GM23338 (cell line): Measurements from ENCODE around the gene DPYD. TPM values are rescaled to one million over a fixed set of nuclear protein-coding genes. Genes with fewer than 3 reads are reported as not detected.

Experiments used
- ATAC-seq: fragments of 200-7000 bp; cut with Tn5 transposase; 3 replicates; pipeline ENCODE4 v1.9.1; 2020
- DNase-seq: peaks from one replicate; pipeline ENCODE4 v3.0.0-alpha.2; 2015; ENCODE audit warnings: low spot score
- H2AFZ ChIP-seq: fragments of 200-600 bp; sonication (generic); 2 replicates; pipeline ENCODE4 v1.8.0; 2016; ENCODE audit warnings: antibody characterized with exemption, mild to moderate bottlenecking, moderate library complexity
- H3F3A ChIP-seq: fragments of 200-600 bp; sonication (generic); replicated peaks from 2 replicates; pipeline ENCODE4 v1.8.0; 2017; ENCODE audit warnings: antibody characterized with exemption, mixed run types, low read depth
- H3K27ac ChIP-seq: fragments of 200-600 bp; sonication (generic); 2 replicates; pipeline ENCODE4 v1.6.1; 2016; ENCODE audit warnings: low read depth
- H3K27me3 ChIP-seq: fragments of 200-600 bp; sonication (generic); 2 replicates; pipeline ENCODE4 v1.8.0; 2016; ENCODE audit warnings: mild to moderate bottlenecking, mixed run types, moderate library complexity; ENCODE audit not compliant: insufficient read depth
- H3K36me3 ChIP-seq: fragments of 200-600 bp; sonication (generic); 2 replicates; pipeline ENCODE4 v1.8.0; 2016; ENCODE audit warnings: mild to moderate bottlenecking; ENCODE audit not compliant: insufficient read depth
- H3K4me1 ChIP-seq: fragments of 200-600 bp; sonication (generic); 2 replicates; pipeline ENCODE4 v1.8.0; 2016; ENCODE audit warnings: mild to moderate bottlenecking, moderate library complexity; ENCODE audit not compliant: insufficient read depth
- H3K4me2 ChIP-seq: fragments of 200-600 bp; sonication (generic); 2 replicates; pipeline ENCODE4 v1.7.1; 2017; ENCODE audit warnings: mixed run types
- H3K4me3 ChIP-seq: fragments of 200-600 bp; sonication (generic); 2 replicates; pipeline ENCODE4 v1.6.1; 2016; ENCODE audit warnings: mixed run types
- H3K79me2 ChIP-seq: fragments of 200-600 bp; sonication (generic); replicated peaks from 2 replicates; pipeline ENCODE4 v1.8.0; 2017; ENCODE audit warnings: mild to moderate bottlenecking; ENCODE audit not compliant: insufficient read depth
- H3K9me2 ChIP-seq: fragments of 200-600 bp; sonication (generic); 2 replicates; pipeline ENCODE4 v1.8.0; 2017; ENCODE audit not compliant: insufficient read depth
- H4K20me1 ChIP-seq: fragments of 200-600 bp; sonication (generic); replicated peaks from 2 replicates; pipeline ENCODE4 v1.8.0; 2017; ENCODE audit warnings: mild to moderate bottlenecking; ENCODE audit not compliant: insufficient read depth
- H3K27ac Mint-ChIP-seq: 2 replicates; pipeline ENCODE4 v1.8.0; 2020; ENCODE audit warnings: inconsistent platforms, mild to moderate bottlenecking, moderate library complexity, mixed read lengths
- H3K27me3 Mint-ChIP-seq: 3 replicates; pipeline ENCODE4 v1.8.0; 2022; ENCODE audit warnings: low read depth, mild to moderate bottlenecking, moderate library complexity, mixed read lengths, inconsistent platforms; ENCODE audit not compliant: insufficient read depth, poor library complexity
- H3K36me3 Mint-ChIP-seq: 3 replicates; pipeline ENCODE4 v1.8.0; 2021; ENCODE audit warnings: low read depth, mild to moderate bottlenecking, inconsistent platforms, moderate library complexity, mixed read lengths
- H3K4me1 Mint-ChIP-seq: 3 replicates; pipeline ENCODE4 v1.8.0; 2020; ENCODE audit warnings: mild to moderate bottlenecking, inconsistent platforms, mixed read lengths
- H3K4me3 Mint-ChIP-seq: 3 replicates; pipeline ENCODE4 v1.8.0; 2021; ENCODE audit warnings: moderate library complexity, mild to moderate bottlenecking, inconsistent platforms, mixed read lengths
- H3K9me3 Mint-ChIP-seq: 3 replicates; pipeline ENCODE4 v1.8.0; 2020; ENCODE audit warnings: moderate library complexity, mild to moderate bottlenecking, inconsistent platforms, mixed read lengths
- CREB1 ChIP-seq: fragments of 250-450 bp; sonication (Bioruptor Pico); IDR thresholded peaks from 2 replicates; pipeline ENCODE4 v1.5.0; 2020; ENCODE audit warnings: low read depth, mild to moderate bottlenecking, moderate library complexity
- EZH2 ChIP-seq: fragments of 200-600 bp; sonication (generic); IDR thresholded peaks from one replicate; pipeline ENCODE4 v1.8.0; 2017; ENCODE audit warnings: antibody characterized with exemption, mild to moderate bottlenecking, low read depth; ENCODE audit not compliant: unreplicated experiment
- JUNB ChIP-seq: IDR thresholded peaks from one replicate; pipeline ENCODE4 v1.6.1; 2016; ENCODE audit warnings: antibody characterized with exemption; ENCODE audit not compliant: unreplicated experiment
- NANOG ChIP-seq: IDR thresholded peaks from 2 replicates; pipeline ENCODE4 v1.6.1; 2016; ENCODE audit warnings: antibody characterized with exemption, borderline replicate concordance
- STAT1 ChIP-seq: IDR thresholded peaks from one replicate; pipeline ENCODE4 v1.6.1; 2016; ENCODE audit warnings: antibody characterized with exemption; ENCODE audit not compliant: unreplicated experiment
- ZNF331 ChIP-seq: fragments of 250-450 bp; sonication (Bioruptor Pico); IDR thresholded peaks from 2 replicates; pipeline ENCODE4 v1.5.0; 2020; ENCODE audit warnings: low read depth, mild to moderate bottlenecking, moderate library complexity
- polyA plus RNA-seq: library from polyadenylated mRNA; unstranded; fragments of >200 nt; fragmentation: Nextera tagmentation; extraction: Ambion mirVana; gene quantifications from 2 replicates; pipeline ENCODE4 v1.2.1, GENCODE V29; 2016
- total RNA-seq: library from RNA; depleted of rRNA; stranded (reverse); fragments of >200 nt; shearing (Covaris generic); gene quantifications from 2 replicates; pipeline ENCODE4 v1.2.3, GENCODE V29; 2014
- TF ChIP-seq, protein P1 (sequence below): fragments of 250-450 bp; sonication (Bioruptor Pico); IDR thresholded peaks from 2 replicates; pipeline ENCODE4 v1.5.0; 2020; ENCODE audit warnings: mild to moderate bottlenecking, moderate library complexity
- TF ChIP-seq, protein P2 (sequence below), 2 experiments: fragments of 200-600 bp in 1 of 2; sonication (generic) in 1 of 2; conservative IDR thresholded peaks; 2 replicates each; pipeline versions ENCODE4 v1.5.1 to v1.6.1; 2016 to 2017; ENCODE audit warnings: antibody characterized with exemption in 2 of 2, low read depth in 2 of 2, mild to moderate bottlenecking in 2 of 2, moderate library complexity in 1 of 2

Gene DPYD
- total and polyA plus RNA-seq, 2 experiments from 2014 or later, result 0.50 to 1.6 TPM

DNA sequence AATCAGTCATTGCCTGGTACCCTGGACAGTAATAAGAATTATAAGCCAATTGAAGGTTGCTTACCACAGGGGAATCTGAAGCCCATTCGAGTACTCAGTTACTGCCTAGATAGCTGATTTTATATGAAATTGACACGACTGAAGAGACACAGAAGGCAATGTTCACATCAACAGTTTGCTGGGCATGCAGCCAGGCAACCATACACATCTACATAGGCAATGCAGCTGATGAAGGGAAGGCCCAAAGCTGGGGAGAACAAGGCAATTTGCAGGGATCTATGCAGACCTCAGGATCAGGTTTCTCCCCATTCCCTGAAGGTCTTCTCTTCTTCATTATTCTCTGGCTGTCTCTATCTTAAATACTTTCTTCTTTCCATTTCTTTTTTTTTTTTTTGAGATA, 750.5 kb downstream of the DPYD start (continued):
- TF ChIP-seq, protein P1, sequence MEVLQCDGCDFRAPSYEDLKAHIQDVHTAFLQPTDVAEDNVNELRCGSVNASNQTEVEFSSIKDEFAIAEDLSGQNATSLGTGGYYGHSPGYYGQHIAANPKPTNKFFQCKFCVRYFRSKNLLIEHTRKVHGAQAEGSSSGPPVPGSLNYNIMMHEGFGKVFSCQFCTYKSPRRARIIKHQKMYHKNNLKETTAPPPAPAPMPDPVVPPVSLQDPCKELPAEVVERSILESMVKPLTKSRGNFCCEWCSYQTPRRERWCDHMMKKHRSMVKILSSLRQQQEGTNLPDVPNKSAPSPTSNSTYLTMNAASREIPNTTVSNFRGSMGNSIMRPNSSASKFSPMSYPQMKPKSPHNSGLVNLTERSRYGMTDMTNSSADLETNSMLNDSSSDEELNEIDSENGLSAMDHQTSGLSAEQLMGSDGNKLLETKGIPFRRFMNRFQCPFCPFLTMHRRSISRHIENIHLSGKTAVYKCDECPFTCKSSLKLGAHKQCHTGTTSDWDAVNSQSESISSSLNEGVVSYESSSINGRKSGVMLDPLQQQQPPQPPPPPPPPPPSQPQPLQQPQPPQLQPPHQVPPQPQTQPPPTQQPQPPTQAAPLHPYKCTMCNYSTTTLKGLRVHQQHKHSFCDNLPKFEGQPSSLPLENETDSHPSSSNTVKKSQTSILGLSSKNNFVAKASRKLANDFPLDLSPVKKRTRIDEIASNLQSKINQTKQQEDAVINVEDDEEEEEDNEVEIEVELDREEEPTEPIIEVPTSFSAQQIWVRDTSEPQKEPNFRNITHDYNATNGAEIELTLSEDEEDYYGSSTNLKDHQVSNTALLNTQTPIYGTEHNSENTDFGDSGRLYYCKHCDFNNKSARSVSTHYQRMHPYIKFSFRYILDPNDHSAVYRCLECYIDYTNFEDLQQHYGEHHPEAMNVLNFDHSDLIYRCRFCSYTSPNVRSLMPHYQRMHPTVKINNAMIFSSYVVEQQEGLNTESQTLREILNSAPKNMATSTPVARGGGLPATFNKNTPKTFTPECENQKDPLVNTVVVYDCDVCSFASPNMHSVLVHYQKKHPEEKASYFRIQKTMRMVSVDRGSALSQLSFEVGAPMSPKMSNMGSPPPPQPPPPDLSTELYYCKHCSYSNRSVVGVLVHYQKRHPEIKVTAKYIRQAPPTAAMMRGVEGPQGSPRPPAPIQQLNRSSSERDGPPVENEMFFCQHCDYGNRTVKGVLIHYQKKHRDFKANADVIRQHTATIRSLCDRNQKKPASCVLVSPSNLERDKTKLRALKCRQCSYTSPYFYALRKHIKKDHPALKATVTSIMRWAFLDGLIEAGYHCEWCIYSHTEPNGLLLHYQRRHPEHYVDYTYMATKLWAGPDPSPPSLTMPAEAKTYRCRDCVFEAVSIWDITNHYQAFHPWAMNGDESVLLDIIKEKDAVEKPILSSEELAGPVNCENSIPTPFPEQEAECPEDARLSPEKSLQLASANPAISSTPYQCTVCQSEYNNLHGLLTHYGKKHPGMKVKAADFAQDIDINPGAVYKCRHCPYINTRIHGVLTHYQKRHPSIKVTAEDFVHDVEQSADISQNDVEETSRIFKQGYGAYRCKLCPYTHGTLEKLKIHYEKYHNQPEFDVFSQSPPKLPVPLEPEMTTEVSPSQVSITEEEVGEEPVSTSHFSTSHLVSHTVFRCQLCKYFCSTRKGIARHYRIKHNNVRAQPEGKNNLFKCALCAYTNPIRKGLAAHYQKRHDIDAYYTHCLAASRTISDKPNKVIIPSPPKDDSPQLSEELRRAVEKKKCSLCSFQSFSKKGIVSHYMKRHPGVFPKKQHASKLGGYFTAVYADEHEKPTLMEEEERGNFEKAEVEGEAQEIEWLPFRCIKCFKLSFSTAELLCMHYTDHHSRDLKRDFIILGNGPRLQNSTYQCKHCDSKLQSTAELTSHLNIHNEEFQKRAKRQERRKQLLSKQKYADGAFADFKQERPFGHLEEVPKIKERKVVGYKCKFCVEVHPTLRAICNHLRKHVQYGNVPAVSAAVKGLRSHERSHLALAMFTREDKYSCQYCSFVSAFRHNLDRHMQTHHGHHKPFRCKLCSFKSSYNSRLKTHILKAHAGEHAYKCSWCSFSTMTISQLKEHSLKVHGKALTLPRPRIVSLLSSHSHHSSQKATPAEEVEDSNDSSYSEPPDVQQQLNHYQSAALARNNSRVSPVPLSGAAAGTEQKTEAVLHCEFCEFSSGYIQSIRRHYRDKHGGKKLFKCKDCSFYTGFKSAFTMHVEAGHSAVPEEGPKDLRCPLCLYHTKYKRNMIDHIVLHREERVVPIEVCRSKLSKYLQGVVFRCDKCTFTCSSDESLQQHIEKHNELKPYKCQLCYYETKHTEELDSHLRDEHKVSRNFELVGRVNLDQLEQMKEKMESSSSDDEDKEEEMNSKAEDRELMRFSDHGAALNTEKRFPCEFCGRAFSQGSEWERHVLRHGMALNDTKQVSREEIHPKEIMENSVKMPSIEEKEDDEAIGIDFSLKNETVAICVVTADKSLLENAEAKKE (CRISPR knock-in tag), result no peak
- no peak for TF ChIP-seq JUNB

DNA sequence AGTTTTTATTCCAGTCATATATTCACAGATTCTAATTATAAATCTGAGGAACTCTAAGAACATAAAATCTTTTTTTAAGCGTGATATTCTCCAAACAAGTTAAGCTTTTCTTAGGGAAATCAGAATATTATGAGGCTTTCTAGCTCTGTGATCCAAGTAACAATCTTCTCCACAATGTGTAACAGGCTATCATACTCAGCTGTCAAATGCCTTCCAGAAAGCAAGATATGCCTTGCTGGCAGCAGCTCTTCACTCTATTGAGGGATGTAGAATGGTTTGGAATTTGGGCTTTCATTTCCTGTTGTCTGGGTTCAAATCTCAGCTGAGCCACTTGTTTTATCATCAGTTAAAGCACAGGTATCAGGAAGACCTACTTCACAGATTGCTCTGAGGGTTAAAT, 752.8 kb downstream of the DPYD start:
- no peak for ATAC-seq
- Mint-ChIP-seq H3K27me3 (peaks cover 2% of the 10 kb centered on the region), H3K9me3 (no peaks in the 10 kb centered on the region; the same call in 2 of the 3 replicates), H3K4me1 (peaks cover 4% of the 10 kb centered on the region; the same call in 2 of the 3 replicates), H3K36me3 (no peaks in the 10 kb centered on the region), H3K27ac (no peak overlapping the region), H3K4me3 (no peak overlapping the region)
- no peak overlapping the region for H2AFZ ChIP-seq
- H3K4me3 ChIP-seq, result no peak overlapping the region
- no peaks in the 10 kb centered on the region for H3K79me2 ChIP-seq
- no peaks in the 10 kb centered on the region for H3K27me3 ChIP-seq
- H3K4me1 ChIP-seq, result peaks cover 4% of the 10 kb centered on the region; the same call in 1 of the 2 replicates
- no peak overlapping the region for H3K4me2 ChIP-seq
- no peak for DNase-seq
- H3K27ac ChIP-seq, result no peak overlapping the region
- H3K36me3 ChIP-seq, result no peaks in the 10 kb centered on the region
- H3F3A ChIP-seq, result no peaks in the 10 kb centered on the region
- H4K20me1 ChIP-seq, result no peaks in the 10 kb centered on the region
- no peaks in the 10 kb centered on the region for H3K9me2 ChIP-seq
- TF ChIP-seq CREB1 (CRISPR knock-in tag) (no peak), ZNF331 (CRISPR knock-in tag) (no peak), NANOG (no peak), STAT1 (no peak), JUNB (no peak), EZH2 (no peak)
- TF ChIP-seq, protein P1 (CRISPR knock-in tag), result no peak
- TF ChIP-seq, protein P2, sequence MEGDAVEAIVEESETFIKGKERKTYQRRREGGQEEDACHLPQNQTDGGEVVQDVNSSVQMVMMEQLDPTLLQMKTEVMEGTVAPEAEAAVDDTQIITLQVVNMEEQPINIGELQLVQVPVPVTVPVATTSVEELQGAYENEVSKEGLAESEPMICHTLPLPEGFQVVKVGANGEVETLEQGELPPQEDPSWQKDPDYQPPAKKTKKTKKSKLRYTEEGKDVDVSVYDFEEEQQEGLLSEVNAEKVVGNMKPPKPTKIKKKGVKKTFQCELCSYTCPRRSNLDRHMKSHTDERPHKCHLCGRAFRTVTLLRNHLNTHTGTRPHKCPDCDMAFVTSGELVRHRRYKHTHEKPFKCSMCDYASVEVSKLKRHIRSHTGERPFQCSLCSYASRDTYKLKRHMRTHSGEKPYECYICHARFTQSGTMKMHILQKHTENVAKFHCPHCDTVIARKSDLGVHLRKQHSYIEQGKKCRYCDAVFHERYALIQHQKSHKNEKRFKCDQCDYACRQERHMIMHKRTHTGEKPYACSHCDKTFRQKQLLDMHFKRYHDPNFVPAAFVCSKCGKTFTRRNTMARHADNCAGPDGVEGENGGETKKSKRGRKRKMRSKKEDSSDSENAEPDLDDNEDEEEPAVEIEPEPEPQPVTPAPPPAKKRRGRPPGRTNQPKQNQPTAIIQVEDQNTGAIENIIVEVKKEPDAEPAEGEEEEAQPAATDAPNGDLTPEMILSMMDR (conservative IDR thresholded peaks at IDR 0.05; ENCODE audit: low read depth in 2 of 2), result no peak
